ENCODE measurements around the gene BOC.

Gene BOC

DNA sequence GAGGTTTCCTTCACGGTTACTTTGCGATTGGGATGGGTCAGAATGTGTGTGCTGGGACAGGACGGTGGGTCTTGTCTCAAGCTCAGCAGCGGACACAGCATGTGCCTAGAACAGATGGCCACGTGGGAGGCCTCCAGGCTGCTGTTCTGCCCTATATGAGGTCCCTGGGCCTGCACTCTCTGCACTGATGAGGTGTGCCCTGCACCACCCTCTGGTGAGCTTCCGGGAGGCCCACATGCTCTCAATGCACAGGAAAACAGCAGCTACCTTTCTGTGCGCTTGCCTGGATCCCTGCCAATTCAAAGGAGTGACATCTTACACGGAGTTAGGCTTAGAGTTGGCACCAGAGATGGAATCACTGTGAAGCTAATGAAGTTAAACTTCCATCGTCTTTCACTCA is 59.8 kb downstream of the BOC start:
- DNase-seq = no peak

DNA sequence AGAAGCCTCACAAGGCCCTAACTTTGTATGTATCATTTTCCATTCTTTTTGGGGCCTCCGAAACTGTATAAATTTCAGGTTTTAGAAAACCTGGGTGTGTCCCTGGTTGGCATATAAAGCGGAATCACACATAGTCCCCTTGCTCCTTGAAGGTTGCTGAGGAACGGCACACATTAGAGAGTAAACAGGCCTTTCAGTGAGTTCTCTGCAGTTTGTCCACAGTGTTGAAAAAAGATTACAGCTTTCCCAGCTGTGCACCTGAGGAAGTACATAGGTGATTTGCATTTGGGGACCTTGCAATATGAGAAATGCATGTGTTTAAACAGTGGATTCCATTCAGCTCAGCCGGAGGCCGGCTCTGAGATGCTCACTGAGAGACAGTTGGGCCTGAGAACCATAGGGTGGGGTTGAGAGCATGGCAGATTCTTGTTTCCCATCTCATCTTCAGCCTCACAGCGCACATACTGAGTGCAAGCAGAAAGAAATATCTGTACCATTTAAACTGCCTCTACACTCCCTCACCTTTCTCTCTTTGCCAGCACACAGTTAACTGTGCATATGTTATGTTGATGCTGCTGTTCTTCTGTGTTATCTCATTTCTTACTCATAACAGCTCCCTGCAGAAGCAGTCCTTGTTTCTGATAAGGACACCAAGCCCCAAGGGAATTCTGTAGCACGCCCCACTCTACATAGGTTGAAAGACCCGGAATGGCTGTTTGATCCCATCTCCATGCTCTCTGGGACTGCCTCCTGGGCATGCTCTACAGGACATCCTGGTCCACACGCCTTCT is 60.4 kb downstream of the BOC start:
- no peak for DNase-seq

DNA sequence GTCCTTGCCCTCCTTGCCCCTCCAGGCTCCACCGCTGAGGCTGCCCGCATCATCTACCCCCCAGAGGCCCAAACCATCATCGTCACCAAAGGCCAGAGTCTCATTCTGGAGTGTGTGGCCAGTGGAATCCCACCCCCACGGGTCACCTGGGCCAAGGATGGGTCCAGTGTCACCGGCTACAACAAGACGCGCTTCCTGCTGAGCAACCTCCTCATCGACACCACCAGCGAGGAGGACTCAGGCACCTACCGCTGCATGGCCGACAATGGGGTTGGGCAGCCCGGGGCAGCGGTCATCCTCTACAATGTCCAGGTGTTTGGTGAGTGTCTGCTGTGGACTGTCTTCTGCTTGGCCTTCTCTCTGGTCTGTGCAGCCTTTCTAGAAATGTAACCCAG is 61.0 kb downstream of the BOC start:
- DNase-seq = no peak

DNA sequence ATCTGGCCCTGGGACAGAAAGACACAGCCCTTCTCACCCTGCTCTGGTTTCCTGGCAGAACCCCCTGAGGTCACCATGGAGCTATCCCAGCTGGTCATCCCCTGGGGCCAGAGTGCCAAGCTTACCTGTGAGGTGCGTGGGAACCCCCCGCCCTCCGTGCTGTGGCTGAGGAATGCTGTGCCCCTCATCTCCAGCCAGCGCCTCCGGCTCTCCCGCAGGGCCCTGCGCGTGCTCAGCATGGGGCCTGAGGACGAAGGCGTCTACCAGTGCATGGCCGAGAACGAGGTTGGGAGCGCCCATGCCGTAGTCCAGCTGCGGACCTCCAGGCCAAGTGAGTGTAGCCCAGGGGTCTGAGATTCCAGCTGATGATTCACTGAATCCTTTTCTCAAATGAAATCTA is 61.7 kb downstream of the BOC start:
- DNase-seq = no peak

DNA sequence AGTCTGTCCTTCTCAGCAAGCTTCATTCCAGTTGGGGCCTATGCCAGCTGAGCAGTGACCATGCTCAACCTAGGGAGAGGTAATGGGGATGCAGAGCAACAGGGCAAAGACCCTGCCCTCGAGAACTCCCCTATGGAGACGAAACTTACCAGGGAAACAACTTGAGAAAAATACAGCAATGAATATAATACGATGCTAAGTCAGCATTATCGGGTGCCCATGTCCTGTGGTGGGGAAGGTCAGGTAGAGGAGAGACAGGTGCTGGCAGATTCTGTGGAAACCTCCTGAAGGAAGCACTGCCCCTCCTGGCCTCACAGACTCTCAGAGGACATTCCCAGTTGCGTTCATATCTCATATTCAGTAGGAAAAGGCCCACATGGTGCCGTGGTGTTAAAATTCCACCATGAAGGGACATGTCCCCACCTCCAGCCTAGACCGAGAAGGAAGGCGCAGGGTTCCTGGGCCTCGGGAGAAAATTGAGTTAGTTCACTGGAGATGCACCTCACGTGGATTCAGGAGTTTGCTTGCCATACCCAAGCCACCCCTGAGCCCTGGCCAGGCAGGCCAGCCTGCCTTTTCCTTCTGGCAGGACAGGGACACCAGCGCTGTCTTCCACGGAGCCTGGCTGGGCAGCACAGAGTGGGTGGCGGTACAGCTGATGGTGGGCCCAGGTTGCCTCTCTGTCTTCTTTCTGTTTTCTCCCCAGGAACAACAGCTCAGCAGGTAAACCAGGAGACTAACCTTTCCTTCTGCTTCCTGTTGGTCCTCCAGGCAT is 62.4 kb downstream of the BOC start:
- no peak for DNase-seq

DNA sequence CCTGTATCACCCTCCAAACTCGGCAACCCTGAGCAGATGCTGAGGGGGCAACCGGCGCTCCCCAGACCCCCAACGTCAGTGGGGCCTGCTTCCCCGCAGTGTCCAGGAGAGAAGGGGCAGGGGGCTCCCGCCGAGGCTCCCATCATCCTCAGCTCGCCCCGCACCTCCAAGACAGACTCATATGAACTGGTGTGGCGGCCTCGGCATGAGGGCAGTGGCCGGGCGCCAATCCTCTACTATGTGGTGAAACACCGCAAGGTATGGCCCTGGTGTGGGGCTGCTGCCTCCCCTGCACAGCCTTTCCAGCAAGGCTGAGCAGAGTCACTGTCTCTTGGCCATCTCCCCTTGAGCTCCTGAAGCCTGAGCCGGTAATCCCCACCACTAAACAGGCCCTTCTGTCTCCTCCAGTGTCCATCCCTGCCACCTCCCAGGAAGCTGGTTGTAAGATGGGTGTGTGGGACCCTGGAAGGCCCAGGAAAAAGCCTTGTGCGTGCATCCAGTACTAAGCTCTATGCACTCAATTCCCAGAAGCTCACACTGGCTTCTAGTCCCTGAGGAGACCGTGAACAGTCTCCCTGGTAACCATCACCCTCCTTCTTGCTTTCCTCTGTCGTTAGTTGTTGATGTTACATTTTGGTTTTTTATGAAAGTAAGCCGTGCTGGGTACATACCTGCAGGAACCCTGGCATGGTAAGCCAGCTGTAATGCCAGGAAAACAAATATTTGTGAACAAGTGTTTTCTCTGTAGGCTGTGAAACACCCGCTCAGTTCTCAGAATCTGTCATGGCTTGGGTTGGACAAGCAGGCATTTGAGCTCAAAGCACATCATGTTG is 63.3 kb downstream of the BOC start:
- DNase-seq = peak; percentile 41

DNA sequence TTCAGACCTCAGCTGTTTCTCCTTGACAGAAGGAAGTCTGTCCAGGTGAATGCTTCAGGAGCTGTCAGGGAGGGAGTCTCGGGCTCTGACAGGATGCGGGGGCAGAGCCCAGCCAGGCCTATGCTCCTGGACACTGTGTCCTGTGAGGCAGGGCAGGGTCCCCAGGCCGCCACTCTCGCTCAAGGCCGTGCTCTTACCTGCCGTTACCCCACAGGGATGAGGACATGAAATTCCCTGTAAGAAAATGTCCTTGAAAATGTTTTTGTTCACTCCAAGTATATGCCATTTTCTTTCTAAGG is 63.9 kb downstream of the BOC start:
- no peak for DNase-seq

DNA sequence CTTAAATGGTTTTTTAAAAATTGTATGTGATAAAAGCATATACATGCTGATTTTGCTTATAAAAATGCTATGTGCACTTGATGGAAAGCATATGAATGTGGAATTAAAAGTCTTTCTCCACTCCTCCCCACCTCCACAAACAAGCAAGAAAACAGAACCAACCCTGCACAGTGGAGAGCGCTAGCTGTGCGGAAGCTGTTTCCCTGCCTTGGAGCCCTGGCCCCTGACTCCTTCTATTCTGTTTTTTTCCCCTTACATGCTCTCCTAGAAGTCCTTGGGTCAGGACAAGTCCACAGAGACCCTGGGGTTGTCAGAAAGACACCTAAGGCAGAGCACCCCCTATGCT is 64.2 kb downstream of the BOC start:
- no peak for DNase-seq

DNA sequence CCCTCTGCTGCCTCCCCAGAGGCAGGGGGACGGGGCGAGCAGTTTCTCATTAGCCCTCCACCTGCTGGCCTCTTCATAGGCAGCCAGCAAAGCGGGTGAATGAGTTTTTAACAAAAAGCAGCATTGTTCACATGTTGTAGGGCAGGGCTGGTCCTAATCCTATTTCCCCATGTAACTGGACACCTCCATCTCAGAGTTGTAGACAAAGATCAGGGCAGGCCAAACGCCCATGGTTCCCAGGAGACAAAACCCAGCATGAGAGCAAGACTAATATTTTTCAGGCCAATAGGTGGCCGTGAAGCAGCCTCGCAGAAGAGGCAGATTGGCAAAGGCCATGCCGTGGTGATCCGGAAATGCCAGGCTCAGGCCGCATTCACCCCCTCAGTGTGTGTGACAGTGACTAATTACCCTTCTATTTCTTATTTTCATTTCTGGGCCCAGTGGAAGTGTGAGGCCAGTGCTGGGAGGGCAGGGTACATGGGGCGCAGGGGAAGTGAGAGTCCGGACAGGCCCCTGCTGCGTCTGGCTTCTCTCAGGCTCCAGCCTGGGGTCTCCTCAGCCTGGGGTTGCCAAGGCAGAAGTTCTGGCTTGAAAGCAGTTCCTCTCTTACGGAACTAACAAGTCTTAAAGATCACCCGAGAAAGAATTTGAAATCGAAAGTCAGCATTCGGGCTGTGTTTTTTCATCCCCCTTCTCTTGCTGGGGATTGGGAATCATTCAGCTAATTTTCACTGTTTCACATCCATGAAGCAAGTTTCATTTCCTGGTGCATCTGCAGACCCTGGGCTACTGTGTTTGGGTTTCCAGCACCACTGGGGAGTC is 64.8 kb downstream of the BOC start:
- peak; percentile 85 for DNase-seq

DNA sequence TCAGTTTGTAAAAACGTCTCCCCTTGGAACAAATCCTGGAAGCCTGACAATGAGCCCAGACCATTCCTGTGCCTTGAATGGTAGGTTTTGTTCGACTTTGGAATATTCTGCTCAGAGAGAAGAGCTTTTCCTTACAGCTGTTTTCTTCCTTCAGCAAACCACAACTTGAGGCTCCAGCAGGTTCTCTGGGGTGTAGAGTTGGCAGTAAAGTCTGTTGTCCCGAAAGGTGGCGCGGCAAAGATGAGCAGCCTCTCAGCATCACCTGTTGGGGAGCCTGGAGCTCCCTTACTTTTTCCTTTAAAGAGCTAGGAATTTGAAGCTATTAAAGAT is 65.4 kb downstream of the BOC start:
- no peak for DNase-seq

DNA sequence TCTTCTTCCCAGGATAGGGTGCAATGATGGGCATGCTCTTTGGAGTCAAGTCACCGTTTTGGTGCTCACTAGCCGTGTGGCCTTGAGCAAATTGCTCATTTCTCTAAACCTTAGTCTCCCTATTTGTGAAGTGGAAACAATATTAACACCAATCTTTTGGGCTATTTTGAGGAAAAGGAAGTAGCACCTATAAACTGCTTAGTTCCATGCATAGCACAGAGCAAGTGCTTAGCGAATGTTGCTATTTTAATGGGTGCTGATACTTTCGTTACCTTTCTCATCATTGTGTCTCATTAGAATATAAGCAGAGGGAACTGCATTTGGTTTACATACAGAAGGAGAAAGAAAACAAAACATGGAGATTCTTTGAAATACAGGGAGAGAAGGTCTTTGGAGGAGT is 66.1 kb downstream of the BOC start:
- DNase-seq = no peak

DNA sequence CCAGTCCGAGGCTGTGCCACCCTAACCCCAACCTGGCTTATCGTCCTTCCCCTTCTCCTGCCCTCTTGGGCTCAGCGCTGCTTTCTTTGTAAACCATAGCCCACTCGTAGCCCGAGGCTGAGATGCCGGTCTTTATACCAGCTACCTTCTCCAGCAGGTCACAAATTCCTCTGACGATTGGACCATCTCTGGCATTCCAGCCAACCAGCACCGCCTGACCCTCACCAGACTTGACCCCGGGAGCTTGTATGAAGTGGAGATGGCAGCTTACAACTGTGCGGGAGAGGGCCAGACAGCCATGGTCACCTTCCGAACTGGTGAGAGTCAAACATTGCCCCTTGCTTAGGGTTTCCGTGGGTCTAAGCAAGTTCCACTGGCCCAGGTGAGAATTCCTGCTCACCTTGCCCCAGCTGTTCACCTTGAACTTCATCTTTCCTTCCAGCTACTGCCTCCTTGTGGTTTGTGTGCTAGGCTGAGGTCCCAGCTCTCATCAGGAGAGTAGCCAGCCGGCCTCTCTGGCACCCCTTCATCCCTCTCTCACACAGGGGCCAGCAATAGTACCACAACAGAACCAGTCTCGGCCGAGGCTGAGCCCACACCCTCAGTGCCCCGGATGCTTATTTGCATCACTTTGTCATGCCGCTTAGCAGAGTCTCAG is 66.7 kb downstream of the BOC start:
- no peak for DNase-seq

DNA sequence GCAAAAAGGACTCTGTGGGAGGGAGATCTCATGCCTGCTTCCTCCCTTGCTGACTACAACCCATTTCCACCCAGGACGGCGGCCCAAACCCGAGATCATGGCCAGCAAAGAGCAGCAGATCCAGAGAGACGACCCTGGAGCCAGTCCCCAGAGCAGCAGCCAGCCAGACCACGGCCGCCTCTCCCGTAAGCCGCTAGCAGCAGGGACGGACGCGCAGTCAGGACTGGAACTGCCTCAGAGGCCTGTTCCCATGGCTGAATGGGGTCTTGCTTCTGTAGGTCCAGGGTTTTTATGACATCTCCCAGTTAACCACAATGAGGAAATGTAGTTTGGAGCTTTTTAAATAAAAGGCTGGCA is 67.2 kb downstream of the BOC start:
- no peak for DNase-seq

DNA sequence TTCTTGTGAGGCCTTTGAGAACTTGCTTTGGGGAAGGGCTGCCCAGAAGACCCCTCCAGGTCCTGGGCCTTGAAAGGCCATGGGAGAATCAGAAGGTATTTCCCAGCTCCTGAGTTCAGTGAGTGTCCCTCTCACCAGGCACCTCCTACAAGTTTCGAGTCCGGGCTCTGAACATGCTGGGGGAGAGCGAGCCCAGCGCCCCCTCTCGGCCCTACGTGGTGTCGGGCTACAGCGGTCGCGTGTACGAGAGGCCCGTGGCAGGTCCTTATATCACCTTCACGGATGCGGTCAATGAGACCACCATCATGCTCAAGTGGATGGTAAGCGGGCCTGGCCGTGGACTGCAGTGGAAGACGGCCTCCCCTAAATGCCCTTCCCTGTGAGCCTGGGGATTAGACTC is 68.3 kb downstream of the BOC start:
- DNase-seq = no peak

DNA sequence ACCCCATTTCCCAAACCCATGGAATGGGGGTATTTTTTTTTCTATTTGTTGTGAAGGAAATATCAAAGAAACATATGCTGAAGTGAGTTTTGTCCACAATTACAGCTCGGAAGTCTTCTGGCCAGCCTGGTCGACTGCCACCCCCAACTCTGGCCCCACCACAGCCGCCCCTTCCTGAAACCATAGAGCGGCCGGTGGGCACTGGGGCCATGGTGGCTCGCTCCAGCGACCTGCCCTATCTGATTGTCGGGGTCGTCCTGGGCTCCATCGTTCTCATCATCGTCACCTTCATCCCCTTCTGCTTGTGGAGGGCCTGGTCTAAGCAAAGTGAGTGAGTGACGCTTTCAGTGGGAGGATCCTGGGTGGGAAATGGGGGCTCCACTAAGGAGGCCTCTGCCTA is 71.9 kb downstream of the BOC start:
- DNase-seq = no peak

DNA sequence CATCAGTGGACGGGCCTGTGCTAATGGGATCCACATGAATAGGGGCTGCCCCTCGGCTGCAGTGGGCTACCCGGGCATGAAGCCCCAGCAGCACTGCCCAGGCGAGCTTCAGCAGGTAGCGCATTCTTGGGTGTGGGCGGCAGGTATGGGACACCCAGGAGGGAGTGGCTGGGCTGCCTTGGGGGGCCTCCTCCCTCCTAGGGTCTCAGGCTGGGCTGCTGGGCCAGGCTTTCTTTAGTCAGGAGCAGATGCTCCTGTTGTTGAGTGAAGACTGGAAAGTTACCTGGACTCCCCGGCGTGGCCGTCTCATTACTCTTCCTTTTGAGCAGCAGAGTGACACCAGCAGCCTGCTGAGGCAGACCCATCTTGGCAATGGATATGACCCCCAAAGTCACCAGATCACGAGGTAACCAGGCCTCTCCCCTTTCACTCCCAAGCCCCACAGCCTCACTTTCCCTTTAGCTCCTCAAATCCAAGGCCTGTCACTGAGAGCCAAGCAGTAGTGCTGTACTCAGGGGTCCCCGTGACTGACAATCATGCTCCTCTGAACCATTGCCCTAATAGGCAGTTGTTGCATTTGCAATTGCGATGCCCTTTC is 73.2 kb downstream of the BOC start:
- DNase-seq = no peak

DNA sequence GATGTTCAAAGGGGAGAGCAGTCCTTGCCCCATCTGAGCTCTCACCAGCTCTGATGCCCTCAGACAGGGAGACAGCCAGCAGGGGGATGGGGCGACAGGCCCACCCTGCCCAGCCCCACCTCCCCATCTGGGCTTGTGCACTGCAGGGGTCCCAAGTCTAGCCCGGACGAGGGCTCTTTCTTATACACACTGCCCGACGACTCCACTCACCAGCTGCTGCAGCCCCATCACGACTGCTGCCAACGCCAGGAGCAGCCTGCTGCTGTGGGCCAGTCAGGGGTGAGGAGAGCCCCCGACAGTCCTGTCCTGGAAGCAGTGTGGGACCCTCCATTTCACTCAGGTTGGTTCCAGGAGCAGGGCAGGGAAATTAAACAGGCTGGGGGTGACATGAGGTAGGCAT is 73.9 kb downstream of the BOC start:
- DNase-seq = no peak

DNA sequence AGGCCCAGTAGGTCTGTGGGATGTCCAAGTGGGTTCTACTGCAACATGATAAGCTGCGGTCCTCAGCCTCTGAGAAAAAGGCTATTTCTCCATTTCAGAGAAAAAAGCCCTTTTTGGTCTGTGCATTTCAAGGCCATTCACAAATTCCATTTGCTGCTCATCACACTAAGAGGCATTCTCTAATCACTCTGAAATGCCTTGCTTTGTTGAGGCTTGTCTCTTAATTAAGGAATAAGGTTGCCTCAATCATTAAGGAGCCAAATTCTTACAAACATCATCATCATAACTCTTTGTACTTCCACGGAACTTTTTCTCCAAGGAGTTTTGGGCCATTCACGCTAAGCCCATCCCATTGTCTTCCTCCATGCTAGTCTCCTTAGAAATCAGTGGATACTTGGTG is 74.4 kb downstream of the BOC start:
- no peak for DNase-seq

DNA sequence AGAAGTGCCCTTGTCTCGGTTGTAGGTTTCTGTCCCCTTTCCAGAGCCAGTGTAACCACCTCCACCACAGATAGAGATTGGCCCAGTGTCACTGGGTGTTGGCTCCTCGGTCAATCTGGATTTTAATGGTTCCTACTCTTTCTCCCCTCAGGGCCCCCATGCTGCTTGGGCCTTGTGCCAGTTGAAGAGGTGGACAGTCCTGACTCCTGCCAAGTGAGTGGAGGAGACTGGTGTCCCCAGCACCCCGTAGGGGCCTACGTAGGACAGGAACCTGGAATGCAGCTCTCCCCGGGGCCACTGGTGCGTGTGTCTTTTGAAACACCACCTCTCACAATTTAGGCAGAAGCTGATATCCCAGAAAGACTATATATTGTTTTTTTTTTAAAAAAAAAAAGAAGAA is 75.2 kb downstream of the BOC start:
- no peak for DNase-seq

DNA sequence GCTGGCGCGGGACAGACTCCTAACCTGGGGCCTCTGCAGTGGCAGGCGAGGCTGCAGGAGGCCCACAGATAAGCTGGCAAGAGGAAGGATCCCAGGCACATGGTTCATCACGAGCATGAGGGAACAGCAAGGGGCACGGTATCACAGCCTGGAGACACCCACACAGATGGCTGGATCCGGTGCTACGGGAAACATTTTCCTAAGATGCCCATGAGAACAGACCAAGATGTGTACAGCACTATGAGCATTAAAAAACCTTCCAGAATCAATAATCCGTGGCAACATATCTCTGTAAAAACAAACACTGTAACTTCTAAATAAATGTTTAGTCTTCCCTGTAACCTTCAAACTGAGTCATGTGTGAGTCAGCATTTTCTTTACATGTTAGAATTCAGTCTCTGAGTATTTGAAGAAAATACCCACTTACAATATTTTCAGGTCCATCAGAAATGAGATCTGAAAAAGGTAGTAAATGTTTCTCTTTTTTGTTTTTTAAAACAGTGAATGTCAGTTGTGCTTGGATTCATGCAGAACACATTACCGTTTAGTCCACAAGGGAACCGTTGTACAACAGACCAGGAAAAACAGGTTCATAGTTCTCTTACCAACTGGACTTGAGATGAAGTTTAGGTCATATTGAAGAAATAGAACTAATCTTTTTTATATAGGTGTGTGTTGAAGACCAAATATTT is 75.9 kb downstream of the BOC start:
- DNase-seq = no peak

DNA sequence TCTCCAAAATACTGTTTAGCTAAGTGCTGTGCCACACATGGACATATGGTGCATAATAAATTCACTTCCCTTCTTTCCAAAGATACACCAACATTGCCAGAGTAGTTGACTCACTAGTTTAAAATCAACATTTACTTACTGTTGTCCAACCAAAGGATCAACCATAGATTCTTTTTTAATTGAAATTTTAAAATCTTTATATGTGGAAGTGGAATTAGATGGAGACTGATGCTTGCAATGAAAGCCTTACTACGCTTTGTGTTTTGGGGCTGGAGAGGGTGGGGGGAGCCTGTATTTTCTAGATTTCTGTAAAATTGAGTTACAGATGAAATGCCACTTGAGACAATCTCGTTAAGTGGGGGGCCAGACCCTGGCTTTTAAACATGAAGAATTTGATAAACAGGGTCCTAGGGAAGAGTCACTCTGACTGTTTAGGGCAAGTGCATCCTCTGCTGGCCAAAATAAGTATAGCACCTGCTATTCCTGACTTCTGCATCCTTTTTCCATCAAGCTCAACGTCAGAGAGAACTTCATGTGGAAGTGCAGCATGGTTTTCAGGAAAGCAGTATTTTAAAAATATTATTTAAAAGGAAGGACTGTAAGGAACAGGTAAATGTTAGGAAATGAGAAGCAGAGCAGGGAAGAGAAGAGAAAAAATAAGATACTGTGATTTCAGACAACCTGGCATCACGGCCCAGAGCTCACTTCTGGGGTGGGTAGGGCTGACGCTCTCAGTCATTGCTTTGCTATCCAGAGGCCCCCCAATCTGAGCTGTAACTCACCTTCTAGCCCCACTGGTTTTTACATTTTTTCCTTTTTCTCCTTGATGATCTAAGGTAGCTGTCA is 76.7 kb downstream of the BOC start:
- DNase-seq = peak; percentile 65
